HG02678 (cell line): Measurements from ENCODE around the gene ARHGEF7.
"Not testable (repeated sequence)": the region's sequence is repeated elsewhere in the genome, so short reads cannot be mapped to it uniquely, and the experiment has no call there.

ENCODE experiments used
- ATAC-seq: cut with Tn5 transposase; IDR thresholded peaks from one replicate; pipeline ENCODE4 v1.9.1; 2021; ENCODE audit warnings: mild to moderate bottlenecking, moderate library complexity; ENCODE audit not compliant: unreplicated experiment

Gene ARHGEF7

DNA sequence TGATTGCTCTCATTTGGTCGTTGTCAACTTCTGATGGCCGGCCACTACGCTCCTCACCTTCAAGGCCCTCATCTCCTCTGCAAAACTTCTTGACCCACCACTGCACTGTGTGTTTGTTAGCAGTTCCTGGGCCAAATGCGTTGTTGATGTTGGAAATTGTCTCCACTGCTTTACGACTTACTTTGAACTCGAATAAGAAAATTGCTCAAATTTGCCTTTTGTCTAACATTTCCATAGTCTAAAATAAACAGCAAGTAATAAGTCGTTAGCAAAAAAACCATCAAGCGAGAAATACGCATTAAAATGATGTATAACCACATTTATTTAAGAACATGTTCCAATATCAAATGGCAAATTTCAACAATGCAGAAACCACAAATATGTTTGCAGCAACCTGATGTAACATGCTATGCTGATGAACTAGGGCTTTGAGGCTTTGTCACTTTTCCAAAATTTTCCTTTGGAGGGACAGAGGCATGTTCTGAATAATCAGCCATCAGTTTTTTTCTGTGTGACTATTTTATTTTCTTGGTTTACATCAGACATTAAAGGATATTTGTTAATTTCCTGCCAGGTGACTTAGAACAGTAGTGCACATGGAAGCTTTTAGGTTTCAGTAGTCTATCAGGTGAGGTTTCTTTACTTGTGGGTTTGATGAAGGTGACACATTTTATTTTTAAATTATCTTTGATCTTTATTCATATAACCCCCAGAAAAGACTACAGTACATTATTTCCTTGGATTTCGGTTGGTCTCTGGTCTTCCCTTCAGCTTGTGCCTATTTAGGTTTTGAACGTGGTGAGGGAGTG lies 130.7 kb downstream of the ARHGEF7 start:
- no peak for ATAC-seq

DNA sequence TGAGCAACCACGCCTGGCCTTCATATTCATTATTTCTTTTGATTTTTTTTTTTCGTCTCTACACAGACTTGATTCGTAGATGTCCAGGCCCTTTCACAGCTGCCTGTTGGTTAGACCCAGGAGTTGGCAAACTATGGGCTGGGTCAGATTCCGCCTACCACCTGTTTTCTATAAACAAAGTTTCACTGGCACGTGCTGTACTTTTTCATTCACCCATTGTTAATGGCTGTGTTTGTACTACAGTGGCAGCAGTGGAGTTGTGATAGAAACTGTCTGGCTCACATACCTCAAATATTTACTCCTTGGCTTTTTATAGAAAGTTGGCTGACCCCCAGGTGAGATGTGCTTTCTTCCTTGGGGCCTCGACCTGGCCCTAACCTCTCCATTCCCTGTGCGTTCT lies 132.4 kb downstream of the ARHGEF7 start:
- no peak for ATAC-seq

- ATAC-seq: no peak
Observed at GRCh38 chr13:111248822-111249221, 133.7 kb downstream of the ARHGEF7 start.

DNA sequence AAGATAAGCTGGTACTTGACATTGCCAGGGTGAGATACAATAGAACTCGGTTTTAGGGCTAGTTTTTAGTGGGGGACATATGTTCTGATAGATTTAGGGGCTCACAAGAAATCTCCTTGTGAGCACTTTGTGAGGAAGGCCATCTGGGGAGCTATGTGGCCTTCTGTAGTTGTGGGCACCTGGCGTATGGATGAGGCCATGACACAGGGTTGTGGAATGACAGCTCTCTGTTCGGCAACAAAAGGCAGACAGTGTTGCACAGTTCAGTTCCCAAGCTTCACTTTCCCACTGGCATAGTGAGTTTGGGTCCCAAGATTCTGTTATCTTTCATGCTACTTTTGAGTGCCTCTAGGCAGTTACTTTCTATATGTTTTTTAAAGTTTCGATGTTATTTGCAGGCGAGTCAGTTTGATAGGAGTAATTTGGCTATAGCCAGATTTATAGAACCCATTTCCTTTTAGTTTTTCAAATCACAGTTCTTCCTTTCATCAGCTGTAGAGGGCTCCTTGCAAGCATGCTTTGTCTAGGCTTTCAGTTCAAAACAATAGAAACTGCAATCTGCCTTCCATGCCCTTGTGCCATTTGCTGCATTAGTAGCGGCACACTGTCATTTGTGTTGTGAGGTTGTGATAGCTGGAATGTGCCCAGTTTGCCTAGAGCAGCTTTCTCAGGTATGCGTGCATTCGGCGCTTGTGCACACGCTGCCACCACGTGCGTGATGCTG lies 134.7 kb downstream of the ARHGEF7 start:
- ATAC-seq: no peak

DNA sequence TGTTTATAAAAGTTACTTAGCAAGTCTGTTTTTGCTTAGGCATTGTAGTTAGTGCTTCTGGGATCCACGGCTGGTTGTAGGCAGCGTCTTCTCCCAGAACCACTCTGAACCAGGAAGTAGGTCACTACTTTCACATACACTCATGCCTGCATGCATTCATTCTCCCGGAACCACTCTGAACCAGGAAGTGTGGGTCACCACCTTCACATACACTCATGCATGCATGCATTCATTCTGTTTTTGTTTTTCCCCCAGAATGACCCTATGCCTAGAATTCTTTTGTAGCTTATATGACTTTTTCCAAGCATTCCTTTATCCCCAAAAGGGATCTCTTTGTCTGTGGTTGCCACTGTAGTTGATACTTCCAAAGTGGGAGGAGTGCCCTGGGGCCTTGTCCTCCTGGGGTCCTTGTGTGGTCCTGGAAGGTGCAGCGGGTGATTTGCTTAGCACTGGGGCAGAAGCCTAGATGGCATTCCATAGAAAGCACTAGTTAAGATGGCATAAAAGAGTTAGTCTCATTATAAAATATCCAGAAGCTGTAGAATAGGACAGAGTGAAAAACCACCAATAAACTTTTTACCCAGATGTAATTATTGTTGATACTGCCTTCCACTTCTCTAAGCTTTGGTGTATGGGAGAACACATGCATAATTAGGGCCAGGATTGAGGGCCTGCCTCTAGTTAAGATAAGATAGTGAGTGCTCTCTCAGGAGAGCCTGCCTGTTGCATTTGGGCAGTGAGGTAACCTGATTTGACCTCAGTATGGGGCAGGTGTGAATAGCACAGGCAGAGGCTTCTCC lies 136.7 kb downstream of the ARHGEF7 start:
- ATAC-seq: no peak

DNA sequence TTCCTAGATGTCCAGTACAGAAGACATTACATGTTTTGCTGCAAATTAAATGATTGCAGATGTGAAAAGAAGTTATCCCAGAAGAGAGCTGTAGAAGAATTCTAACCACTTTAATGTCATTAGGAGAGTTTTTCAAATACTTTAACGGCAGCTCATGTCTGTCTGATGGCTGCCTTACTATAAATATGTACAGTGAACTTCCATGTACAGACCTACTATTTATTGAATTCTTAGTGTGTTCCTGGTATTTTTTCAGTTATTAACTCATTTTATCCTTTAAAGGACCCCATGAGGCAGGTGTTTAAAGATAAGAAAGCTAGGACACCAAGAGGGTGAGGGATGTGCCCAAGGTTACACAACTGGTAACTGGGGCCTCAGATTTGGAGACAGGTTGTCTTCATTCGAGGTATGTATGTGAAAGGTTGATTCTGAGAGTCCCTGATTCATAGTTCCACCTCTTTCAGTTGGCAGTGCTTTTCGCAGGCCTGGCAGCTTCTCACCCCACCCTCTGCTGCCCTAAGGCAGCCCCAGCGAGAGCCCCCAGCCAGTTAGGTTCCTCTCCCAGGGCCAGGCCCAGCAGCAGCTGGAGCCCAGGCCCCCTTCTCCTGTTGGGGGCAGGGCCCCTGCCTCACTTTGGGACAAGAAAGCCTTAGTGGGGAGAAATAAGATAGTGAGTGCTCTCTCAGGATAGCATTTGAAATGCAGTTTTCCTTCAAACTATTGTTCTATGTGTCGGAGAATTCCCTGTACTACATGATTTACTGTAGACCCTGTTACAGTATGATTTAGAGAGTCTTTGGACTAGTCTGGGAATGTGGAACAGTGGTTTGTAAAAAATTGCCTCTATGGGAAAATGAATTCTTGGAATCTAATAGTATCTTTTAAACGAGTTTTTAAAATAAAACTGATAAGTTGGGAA lies 137.6 kb downstream of the ARHGEF7 start:
- no peak for ATAC-seq

DNA sequence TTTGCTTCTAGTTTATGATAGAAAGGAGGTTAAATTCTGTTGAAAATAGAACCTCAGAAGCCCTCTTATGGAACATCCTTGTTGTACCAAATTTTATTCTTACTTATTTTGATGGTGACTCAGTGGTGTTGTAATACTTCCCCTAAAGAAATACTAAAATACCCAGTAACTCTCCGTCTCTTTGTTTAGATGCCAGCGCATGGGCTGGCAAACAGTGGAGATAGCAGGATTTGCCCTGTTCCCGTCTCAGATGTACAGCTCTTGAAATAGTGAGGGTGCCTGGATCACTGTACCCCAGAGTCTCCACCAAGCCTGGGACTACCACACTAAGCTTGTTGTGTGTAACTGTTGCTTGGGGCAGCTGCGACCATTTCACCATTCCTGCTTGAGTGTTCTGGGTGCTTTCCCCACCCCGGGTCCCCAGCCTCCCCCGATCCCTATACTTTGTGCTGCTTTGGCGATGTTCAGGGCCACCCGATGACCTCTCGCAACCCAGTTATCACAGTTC lies 138.3 kb downstream of the ARHGEF7 start:
- no peak for ATAC-seq

DNA sequence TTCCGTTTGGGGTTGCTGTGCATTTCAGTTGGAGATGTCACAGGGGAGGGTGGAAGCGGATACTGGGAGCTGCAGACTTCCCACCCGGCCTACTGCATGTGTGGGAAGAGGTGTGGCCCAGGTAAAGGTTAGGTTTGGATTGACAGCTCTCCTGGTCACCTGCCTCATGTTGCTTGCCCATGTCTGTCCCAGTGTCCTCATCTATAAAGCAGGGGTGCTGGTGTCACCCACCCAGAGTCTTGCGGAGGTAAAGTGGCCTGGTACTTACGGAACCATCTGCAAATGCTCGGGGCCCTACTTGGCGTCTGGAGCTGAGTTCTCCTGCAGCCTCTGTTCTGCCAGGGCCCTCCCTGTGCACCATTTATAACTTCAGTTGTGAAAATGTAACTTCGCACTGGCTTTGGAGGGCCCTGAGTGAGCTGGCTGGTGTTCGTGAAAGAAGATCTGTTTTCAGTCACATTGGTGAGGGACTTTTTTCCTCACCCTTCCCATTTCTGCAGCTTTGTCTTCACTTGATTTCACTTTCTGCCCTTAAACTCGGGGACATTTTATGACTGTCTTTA lies 140.2 kb downstream of the ARHGEF7 start:
- ATAC-seq: no peak

DNA sequence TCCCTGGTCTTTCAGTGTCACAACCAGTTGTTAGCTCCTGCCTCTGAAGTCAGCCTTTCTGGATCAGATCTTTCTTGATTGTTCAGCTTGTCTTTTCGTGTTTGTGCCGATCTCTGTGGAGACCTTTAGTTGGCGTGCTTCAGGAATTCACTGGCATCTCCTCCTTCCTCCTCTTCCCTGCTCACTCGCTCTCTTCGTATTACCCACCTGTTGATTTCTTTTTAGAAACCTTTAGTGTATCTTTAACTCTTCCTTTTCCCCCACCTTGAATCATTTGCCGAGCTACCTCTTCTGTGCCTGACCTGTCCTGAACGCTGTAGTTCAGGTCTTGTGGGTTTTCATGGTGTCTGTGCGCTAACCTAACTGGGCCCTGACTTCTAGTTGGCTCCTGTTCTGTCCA lies 141.3 kb downstream of the ARHGEF7 start:
- no peak for ATAC-seq

- ATAC-seq: no peak
Observed at GRCh38 chr13:111256946-111257345, 141.8 kb downstream of the ARHGEF7 start.

DNA sequence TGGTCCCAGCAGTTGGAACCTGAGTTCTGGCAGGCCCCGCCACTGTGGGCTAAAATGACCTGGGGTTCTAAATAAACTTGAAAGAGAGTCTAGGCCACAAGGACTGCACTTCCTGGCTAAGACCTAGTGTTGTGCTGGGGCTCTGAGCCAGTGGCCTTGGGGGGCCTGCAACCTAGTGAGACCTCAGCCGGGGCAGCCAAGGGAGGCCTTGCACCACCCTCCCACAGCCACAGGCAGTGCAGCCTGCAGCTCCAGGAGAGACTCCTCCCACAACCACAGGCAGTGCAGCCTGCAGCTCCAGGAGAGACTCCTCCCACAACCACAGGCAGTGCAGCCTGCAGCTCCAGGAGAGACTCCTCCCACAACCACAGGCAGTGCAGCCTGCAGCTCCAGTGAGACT lies 142.8 kb downstream of the ARHGEF7 start:
- ATAC-seq: not testable (repeated sequence)

GRCh38 chr13:111258637-111259036 lies 143.5 kb downstream of the ARHGEF7 start:
- ATAC-seq: no peak

- ATAC-seq: no peak
Observed at GRCh38 chr13:111259058-111259457, 143.9 kb downstream of the ARHGEF7 start.

DNA sequence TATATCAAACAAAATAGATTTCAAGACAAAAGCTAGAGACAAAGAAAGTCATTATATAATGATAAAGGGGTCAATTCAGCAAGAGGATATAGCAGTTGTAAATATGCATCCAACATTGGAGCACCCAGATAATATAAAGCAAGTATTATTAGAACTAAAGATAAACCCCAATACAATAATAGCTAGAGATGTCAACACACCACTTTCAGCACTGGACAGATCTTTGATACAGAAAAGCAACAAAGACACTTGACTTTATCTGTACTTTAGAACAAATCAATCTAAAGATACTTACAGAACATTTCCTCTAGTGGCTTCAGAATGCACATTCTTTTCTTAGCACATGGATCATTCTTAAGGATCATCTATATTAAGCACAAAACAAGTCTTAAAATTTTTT lies 146.2 kb downstream of the ARHGEF7 start:
- no peak for ATAC-seq

DNA sequence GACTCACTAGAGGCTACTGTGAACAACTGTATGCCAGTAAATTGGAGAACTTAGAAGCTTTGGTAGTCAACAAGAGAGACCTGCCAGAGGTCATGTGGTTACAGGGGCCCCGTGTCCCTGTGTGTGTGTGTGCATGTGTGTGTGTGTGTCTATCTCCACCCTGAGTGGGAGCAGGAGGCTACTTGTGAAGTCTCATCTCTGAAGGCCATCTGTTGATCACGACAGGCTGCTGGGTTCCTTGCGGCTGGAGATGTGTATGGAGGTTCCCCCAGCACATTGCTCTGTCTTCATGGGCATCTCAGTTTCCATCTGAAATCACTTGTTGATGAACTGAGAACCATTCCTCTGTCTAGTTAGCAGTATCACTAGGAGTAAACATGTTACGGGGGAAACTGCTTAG lies 147.2 kb downstream of the ARHGEF7 start:
- ATAC-seq: no peak

GRCh38 chr13:111262715-111263114 lies 147.6 kb downstream of the ARHGEF7 start:
- no peak for ATAC-seq

- ATAC-seq: no peak
Observed at GRCh38 chr13:111263566-111263965, 148.5 kb downstream of the ARHGEF7 start.

DNA sequence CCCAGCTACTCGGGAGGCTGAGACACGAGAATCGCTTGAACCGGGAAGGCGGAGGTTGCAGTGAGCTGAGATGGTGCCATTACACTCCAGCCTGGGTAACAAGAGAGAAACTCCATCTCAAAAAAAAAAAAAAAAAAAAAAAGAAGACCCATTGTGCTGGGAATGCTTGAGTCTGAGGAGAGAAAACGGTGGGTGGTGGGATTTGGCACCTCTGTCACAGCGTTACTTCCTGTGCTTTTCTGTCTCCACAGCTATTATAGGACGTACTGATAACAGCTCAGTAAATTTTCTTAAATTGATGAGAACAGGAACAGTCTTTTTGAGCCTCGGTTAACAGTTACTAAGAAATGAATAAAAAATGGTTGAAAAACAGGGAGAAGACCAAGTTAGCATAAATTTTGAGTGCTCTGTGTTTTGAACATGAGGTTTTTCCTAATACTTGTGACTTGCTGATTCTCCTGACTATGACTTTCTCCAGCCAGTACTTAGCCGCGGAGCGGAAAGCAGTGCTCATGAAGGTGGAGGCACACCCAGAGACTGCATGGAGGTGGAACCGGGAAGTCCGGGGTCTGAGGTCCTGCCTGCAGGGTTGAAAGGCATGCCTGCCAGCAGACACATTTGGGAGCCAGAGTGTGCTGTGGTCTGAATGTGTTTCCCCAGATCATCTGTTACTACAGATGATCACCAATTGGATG lies 150.0 kb downstream of the ARHGEF7 start:
- ATAC-seq: no peak

- no peak for ATAC-seq
Observed at GRCh38 chr13:111265701-111266035, 150.6 kb downstream of the ARHGEF7 start.

DNA sequence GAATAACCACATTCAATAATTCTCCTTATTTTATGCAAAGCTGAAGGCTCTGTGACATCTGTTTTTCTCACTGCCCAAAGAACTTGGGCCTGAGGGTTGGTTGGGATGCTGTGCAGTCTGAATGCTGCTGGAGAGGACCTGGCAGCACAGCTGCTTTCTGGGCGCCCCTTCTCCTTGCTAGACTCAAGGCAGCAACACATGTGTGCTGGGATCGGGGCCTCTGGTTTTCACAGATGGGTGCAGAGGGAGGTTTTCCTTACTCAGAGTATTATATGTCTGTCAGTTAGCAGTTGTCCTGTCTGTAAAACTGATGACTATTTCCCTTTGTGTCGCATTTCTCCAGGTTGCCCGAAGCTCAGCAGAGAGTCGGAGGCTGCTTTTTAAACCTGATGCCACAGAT lies 152.1 kb downstream of the ARHGEF7 start:
- no peak for ATAC-seq
